Measurements from ENCODE around the gene TNKS1BP1. TPM values are rescaled to one million over a fixed set of nuclear protein-coding genes. Genes with fewer than 3 reads are reported as not detected.
A peak's percentile ranks its signal among the peaks of the same experiment; 100 is the strongest.

TNKS1BP1 gene
- total and polyA plus RNA-seq, 9 of the 15 experiments (the other 6 are each of a cell fraction or from before 2014, with no cell fraction given): 1.1 to 47.2 (median 10.9) TPM

DNA sequence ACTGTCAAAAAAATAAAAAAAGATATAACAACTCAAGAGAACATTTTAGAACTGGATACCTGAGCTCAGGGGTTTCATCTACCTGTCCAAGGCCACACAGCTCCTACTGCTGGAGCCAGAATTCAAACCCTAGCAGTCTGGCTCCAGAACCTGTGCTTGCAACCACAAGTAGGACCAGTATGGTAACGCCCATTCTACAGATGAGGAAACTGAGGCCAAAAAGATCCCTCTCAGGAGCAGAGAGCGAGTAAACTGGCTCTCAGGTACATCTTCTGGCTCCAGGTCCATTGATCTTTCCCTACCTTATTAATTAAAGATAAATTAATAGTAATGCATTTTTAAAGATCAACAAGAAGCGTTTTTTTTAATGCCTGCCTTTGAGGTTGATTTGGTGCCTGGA, 32.6 kb upstream of the TNKS1BP1 start:
- H3K9me3 ChIP-seq (replicated peaks; ENCODE audit: control insufficient read depth, insufficient read depth, low read depth, low read length): no peaks in the 10 kb centered on the region
- intact Hi-C loops (cut with micrococcal nuclease) (no loop called here), in situ Hi-C loops (cut with MboI) (no loop called here)
- no peaks in the 10 kb centered on the region for H3K27me3 ChIP-seq (ENCODE audit: control insufficient read depth in 2 of 2, insufficient read depth in 2 of 2, low read length in 2 of 2)
- WGBS (ENCODE audit: insufficient coverage, low coverage, missing lambda C conversion rate): 80% methylated on average over 3 of the region's 3 CpGs
- DNase-seq (ENCODE audit: extremely low read depth in 1 of 4, low spot score in 3 of 4): no peak
- H3K4me1 ChIP-seq (replicated peaks in 1 of 2; ENCODE audit: control insufficient read depth in 2 of 2, insufficient read depth in 2 of 2, low read length in 2 of 2): peaks cover 23 to 37% of the 10 kb centered on the region in 2 experiments
- H3K27ac ChIP-seq (ENCODE audit: extremely low read depth, low read depth, low read length): no peak overlapping the region
- H4K20me1 ChIP-seq (replicated peaks; ENCODE audit: control insufficient read depth, insufficient read depth, low read length): no peaks in the 10 kb centered on the region
- no peak overlapping the region for H2AFZ ChIP-seq (ENCODE audit: low read depth, low read length)
- H3K9ac ChIP-seq (ENCODE audit: insufficient read depth in 1 of 2, low read depth in 2 of 2, low read length in 2 of 2): no peak overlapping the region
- H3K4me3 ChIP-seq: no peak overlapping the region
- ChIA-PET POLR2A (interaction anchor here (0.6 to 1.6 kb wide), 4 partner anchors 11 to 38 kb away, joined by 3 to 5 read pairs (median 4); no protein-coding TSS in a partner anchor), CTCF (ENCODE audit: low intra/inter-chr PET ratio) (interaction anchor here (0.7 kb wide), 1 partner anchor 118 kb away, joined by 3 read pairs; no protein-coding TSS in a partner anchor)
- peak; percentile 33; the same call in 1 of the 2 replicates for TF ChIP-seq ADNP (tag; IDR thresholded peaks at IDR 0.05)
- TF ChIP-seq HDAC2 (IDR thresholded peaks at IDR 0.05): peak; percentile 20; the same call in 1 of the 2 replicates
- TF ChIP-seq FOSL1 (tag; conservative IDR thresholded peaks at IDR 0.05): no peak
- TF ChIP-seq SMARCA5 (IDR thresholded peaks at IDR 0.05): peak; percentile 27; the same call in 1 of the 2 replicates
- TF ChIP-seq RCOR1 (IDR thresholded peaks at IDR 0.05; ENCODE audit: borderline replicate concordance in 1 of 2, low read depth in 2 of 2, low read length in 2 of 2): peak in 1 of 2 experiments; percentile 66; a peak in 2 of 4 replicates
- TF ChIP-seq KLF6 (CRISPR knock-in tag; IDR thresholded peaks at IDR 0.05; ENCODE audit: borderline replicate concordance): no peak
- 0 out of 2 replicates have a peak, but pooled peaks have one; percentile 33 for TF ChIP-seq PTBP1 (IDR thresholded peaks at IDR 0.05; ENCODE audit: low read depth, low read length)
- TF ChIP-seq BCOR (IDR thresholded peaks at IDR 0.05): peak; percentile 80
- peak; percentile 97 for TF ChIP-seq RBM25 (IDR thresholded peaks at IDR 0.05; ENCODE audit: low read depth, low read length, severe bottlenecking)
- TF ChIP-seq KDM1A (IDR thresholded peaks at IDR 0.05): peak; percentile 22 to 59; a peak in 2 of 4 replicates
- TF ChIP-seq TAF9B (IDR thresholded peaks at IDR 0.05; ENCODE audit: partially characterized antibody): no peak
- no peak for ATAC-seq
- FAIRE-seq: no peak
- no peaks in the 10 kb centered on the region for H3K9me1 ChIP-seq (ENCODE audit: control insufficient read depth, insufficient read depth, low read length)
- BruUV-seq (replicated peaks): no TSS peak
- no peaks in the 10 kb centered on the region for H3K79me2 ChIP-seq (ENCODE audit: control insufficient read depth, insufficient read depth, low read length)
- H3K4me2 ChIP-seq (ENCODE audit: insufficient read depth, low read length): no peak overlapping the region
- no peaks in the 10 kb centered on the region for H3K36me3 ChIP-seq (ENCODE audit: control insufficient read depth, insufficient read depth, low read length)

All from K562 (cell line).